GM12878 (cell line): ENCODE data around the gene RRAD. TPM values are rescaled to one million over a fixed set of nuclear protein-coding genes. Genes with fewer than 3 reads are reported as not detected.
"Not testable (repeated sequence)": the region's sequence is repeated elsewhere in the genome, so short reads cannot be mapped to it uniquely, and the experiment has no call there.

ENCODE experiments used
- ATAC-seq: fragments of 200-7000 bp; cut with Tn5 transposase; 3 replicates; pipeline ENCODE4 v1.9.1; 2020; ENCODE audit warnings: mild to moderate bottlenecking, moderate library complexity
- BruUV-seq: library from RNA; stranded (reverse); fragments of 400-500 nt; replicated peaks from 2 replicates; lab custom pipeline; 2021; lab: Mats Ljungman, UMichigan
- CTCF ChIA-PET: fragments of 300-600 bp; sonication (Branson Sonifier 250); formaldehyde crosslinking; extraction: SDS; loops from one replicate; lab custom pipeline; 2021; ENCODE audit warnings: inconsistent platforms; lab: Yijun Ruan, JAX
- POLR2A ChIA-PET: fragments of 350-600 bp; formaldehyde crosslinking; extraction: SDS; loops from one replicate; lab custom pipeline; 2021; ENCODE audit warnings: inconsistent platforms; lab: Charles Lee
- RAD21 ChIA-PET: fragments of 300-600 bp; sonication (Branson Sonifier 250); formaldehyde crosslinking; loops from one replicate; lab custom pipeline; 2023; ENCODE audit warnings: antibody characterized with exemption; ENCODE audit not compliant: unreplicated experiment; lab: Charles Lee
- SMC1A ChIA-PET: fragments of 300-600 bp; sonication (Branson Sonifier 250); formaldehyde crosslinking; loops from one replicate; lab custom pipeline; 2023; ENCODE audit not compliant: unreplicated experiment, uncharacterized antibody; lab: Charles Lee
- DNase-seq: peaks from one replicate; pipeline ENCODE4 v3.0.0-alpha.2; 2011; ENCODE audit warnings: low read depth, low spot score
- FAIRE-seq: peaks from 3 replicates; lab custom pipeline; 2011; peaks lifted over from hg19 to GRCh38; lab: Jason Lieb, UNC
- H2AFZ ChIP-seq: 2 replicates; pipeline ENCODE4 v1.6.0; 2011; ENCODE audit warnings: low read depth, low read length, control low read depth; ENCODE audit not compliant: control insufficient read depth
- H3K27ac ChIP-seq: 2 replicates; pipeline ENCODE4 v1.5.1; 2011; ENCODE audit warnings: control low read depth; ENCODE audit not compliant: control insufficient read depth, insufficient read depth
- H3K27me3 ChIP-seq, 2 experiments: replicated peaks in 1 of 2; 2 replicates each; pipeline versions ENCODE4 v1.6.0 to v1.6.1; 2011; ENCODE audit warnings: low read length in 1 of 2; ENCODE audit not compliant: control insufficient read depth in 2 of 2, insufficient read depth in 2 of 2
- H3K36me3 ChIP-seq, 2 experiments: 2 replicates each; pipeline ENCODE4 v1.5.1; 2011; ENCODE audit warnings: low read length in 1 of 2; ENCODE audit not compliant: control insufficient read depth in 2 of 2, insufficient read depth in 2 of 2
- H3K4me1 ChIP-seq: 2 replicates; pipeline ENCODE4 v1.6.1; 2011; ENCODE audit warnings: mild to moderate bottlenecking, low read length, moderate library complexity, mixed read lengths; ENCODE audit not compliant: control insufficient read depth, insufficient read depth
- H3K4me2 ChIP-seq: 2 replicates; pipeline ENCODE4 v1.6.0; 2011; ENCODE audit warnings: control low read depth; ENCODE audit not compliant: control insufficient read depth, insufficient read depth
- H3K4me3 ChIP-seq: fragments of 200-600 bp; sonication (generic); 2 replicates; pipeline ENCODE4 v1.5.1; 2016
- H3K79me2 ChIP-seq: 2 replicates; pipeline ENCODE4 v1.6.0; 2011; ENCODE audit warnings: low read length; ENCODE audit not compliant: control insufficient read depth, insufficient read depth
- H3K9ac ChIP-seq: 2 replicates; pipeline ENCODE4 v1.8.0; 2011; ENCODE audit warnings: low read length, control low read depth, mixed read lengths; ENCODE audit not compliant: control insufficient read depth, insufficient read depth
- H3K9me3 ChIP-seq: replicated peaks from 3 replicates; pipeline ENCODE4 v1.5.1; 2011; ENCODE audit warnings: mild to moderate bottlenecking, low read length; ENCODE audit not compliant: control insufficient read depth, insufficient read depth
- H4K20me1 ChIP-seq: 2 replicates; pipeline ENCODE4 v1.6.0; 2011; ENCODE audit not compliant: control insufficient read depth, insufficient read depth
- CBFB ChIP-seq: IDR thresholded peaks from 2 replicates; pipeline ENCODE4 v1.6.1; 2016; ENCODE audit warnings: antibody characterized with exemption, low read depth
- JUND ChIP-seq: IDR thresholded peaks from 2 replicates; pipeline ENCODE4 v1.6.1; 2012; ENCODE audit warnings: low read depth, mild to moderate bottlenecking, low read length, improper control_type of control experiment, moderate library complexity
- MEF2B ChIP-seq: fragments of 450-650 bp; IDR thresholded peaks from 2 replicates; pipeline ENCODE4 v1.6.1; 2018; ENCODE audit warnings: mild to moderate bottlenecking, moderate library complexity; ENCODE audit not compliant: partially characterized antibody, poor library complexity, severe bottlenecking
- NBN ChIP-seq: fragments of 450-650 bp; IDR thresholded peaks from 2 replicates; pipeline ENCODE4 v1.6.1; 2016
- RCOR1 ChIP-seq: conservative IDR thresholded peaks from 2 replicates; pipeline ENCODE4 v1.6.1; 2012; ENCODE audit warnings: low read depth, low read length, improper control_type of control experiment
- SPI1 ChIP-seq: IDR thresholded peaks from 2 replicates; pipeline ENCODE4 v1.6.1; 2011; ENCODE audit warnings: low read depth, mild to moderate bottlenecking, low read length, moderate library complexity, borderline replicate concordance; ENCODE audit not compliant: insufficient read depth
- TBL1XR1 ChIP-seq: IDR thresholded peaks from 2 replicates; pipeline ENCODE4 v1.6.1; 2012; ENCODE audit warnings: low read depth, low read length, improper control_type of control experiment
- TCF3 ChIP-seq: IDR thresholded peaks from 2 replicates; pipeline ENCODE4 v1.6.1; 2012; ENCODE audit warnings: low read depth, mild to moderate bottlenecking, low read length, borderline replicate concordance; ENCODE audit not compliant: insufficient read depth
- YY1 ChIP-seq: IDR thresholded peaks from 2 replicates; pipeline ENCODE4 v1.6.1; 2011; ENCODE audit warnings: low read depth, mild to moderate bottlenecking, low read length
- WGBS: methylation state at CpG from one replicate; pipeline ENCODE4 v1.1.6; 2016; ENCODE audit warnings: low lambda C conversion rate; ENCODE audit not compliant: insufficient replicate concordance, insufficient coverage; ENCODE audit errors: missing lambda C conversion rate; 5-methylcytosine and 5-hydroxymethylcytosine counted together
- in situ Hi-C: fragments of 300-500 bp; cut with MboI; formaldehyde crosslinking; loops from 9 replicates; pipeline ENCODE4 v1.14.3; 2018; ENCODE audit warnings: mixed read lengths
- intact Hi-C: fragments of 100-400 bp; cut with micrococcal nuclease; formaldehyde crosslinking; loops from one replicate; pipeline ENCODE4 v1.14.2; 2022; ENCODE audit not compliant: unreplicated experiment
- polyA plus RNA-seq, 11 experiments: library from polyadenylated mRNA; depleted of rRNA in 4 of 11; unstranded in 6 of 11; stranded (reverse) in 5 of 11; fragments of >200 nt; fragmentation: Nextera tagmentation in 4 of 11; fragmentation: Illumina TruSeq in 1 of 11; extraction: Ambion mirVana in 4 of 11; extraction: Trizol in 1 of 11; gene quantifications; 1 replicate in 1 of 11; 2 replicates in 10 of 11; pipeline versions ENCODE4 v1.2.1 to v1.2.3, GENCODE V29; 2011 to 2016; ENCODE audit warnings: inconsistent platforms in 2 of 11, missing spikeins in 2 of 11, low read depth in 1 of 11
- total RNA-seq, 4 experiments: library from RNA; depleted of rRNA in 3 of 4; stranded (reverse); fragments of >200 nt in 3 of 4; fragmentation: Illumina TruSeq in 1 of 4; extraction: Trizol in 1 of 4; gene quantifications; 2 replicates each; pipeline versions ENCODE4 v1.2.1 to v1.2.3, GENCODE V29; 2013 to 2021
- TF ChIP-seq, protein P1 (sequence below): fragments of 450-650 bp; formaldehyde crosslinking; IDR thresholded peaks from 2 replicates; pipeline ENCODE4 v1.5.0; 2022; ENCODE audit warnings: mild to moderate bottlenecking, missing genetic modification characterization

RRAD gene
- total and polyA plus RNA-seq, 10 of the 15 experiments (the other 5 are each of a cell fraction or from before 2014, with no cell fraction given): 0.11 to 8.5 (median 2.8) TPM

DNA sequence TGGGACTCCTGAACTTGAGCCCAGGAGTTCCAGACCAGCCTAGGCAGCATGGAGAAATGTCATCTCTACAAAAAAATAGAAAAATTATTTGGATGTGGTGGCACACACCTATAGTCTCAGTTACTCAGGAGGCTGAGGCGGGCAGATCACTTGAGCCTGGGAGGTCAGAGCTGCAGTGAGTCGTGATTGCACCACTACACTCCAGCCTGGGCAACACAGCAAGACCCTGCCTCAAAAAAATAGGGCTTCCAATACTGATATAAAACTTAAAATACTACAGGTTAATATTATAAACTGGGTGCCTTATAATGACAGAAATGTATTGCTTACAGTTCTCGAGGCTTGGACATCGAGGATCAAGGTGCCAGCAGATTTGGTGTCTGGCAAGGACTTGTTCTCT is 20.6 kb upstream of the RRAD start (continued):
- TF ChIP-seq, protein P1, sequence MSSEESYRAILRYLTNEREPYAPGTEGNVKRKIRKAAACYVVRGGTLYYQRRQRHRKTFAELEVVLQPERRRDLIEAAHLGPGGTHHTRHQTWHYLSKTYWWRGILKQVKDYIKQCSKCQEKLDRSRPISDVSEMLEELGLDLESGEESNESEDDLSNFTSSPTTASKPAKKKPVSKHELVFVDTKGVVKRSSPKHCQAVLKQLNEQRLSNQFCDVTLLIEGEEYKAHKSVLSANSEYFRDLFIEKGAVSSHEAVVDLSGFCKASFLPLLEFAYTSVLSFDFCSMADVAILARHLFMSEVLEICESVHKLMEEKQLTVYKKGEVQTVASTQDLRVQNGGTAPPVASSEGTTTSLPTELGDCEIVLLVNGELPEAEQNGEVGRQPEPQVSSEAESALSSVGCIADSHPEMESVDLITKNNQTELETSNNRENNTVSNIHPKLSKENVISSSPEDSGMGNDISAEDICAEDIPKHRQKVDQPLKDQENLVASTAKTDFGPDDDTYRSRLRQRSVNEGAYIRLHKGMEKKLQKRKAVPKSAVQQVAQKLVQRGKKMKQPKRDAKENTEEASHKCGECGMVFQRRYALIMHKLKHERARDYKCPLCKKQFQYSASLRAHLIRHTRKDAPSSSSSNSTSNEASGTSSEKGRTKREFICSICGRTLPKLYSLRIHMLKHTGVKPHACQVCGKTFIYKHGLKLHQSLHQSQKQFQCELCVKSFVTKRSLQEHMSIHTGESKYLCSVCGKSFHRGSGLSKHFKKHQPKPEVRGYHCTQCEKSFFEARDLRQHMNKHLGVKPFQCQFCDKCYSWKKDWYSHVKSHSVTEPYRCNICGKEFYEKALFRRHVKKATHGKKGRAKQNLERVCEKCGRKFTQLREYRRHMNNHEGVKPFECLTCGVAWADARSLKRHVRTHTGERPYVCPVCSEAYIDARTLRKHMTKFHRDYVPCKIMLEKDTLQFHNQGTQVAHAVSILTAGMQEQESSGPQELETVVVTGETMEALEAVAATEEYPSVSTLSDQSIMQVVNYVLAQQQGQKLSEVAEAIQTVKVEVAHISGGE (CRISPR knock-in tag): no peak
- TF ChIP-seq TBL1XR1 (no peak), RCOR1 (no peak), NBN (no peak), JUND (no peak), TCF3 (no peak), CBFB (no peak), MEF2B (no peak), SPI1 (no peak), YY1 (no peak)

DNA sequence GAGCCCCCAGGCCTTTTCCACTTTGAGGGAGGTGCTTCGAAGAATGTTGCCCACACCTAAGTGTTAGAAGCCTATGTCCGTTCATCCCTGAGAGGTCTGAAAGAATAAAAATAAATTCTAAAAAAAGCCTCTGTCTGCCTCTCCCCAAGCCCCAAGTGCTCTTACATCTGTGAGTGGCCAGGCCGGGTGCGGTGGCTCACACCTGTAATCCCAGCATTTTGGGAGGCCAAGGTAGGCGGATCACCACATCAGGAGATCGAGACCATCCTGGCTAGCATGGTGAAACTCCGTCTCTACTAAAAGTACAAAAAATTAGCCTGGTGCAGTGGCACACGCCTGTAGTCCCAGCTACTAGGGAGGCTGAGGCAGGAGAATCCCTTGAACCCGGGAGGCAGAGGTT is 19.6 kb upstream of the RRAD start:
- H3K79me2 ChIP-seq, FAIRE-seq, H3K9me3 ChIP-seq, BruUV-seq, RAD21 ChIA-PET, H3K27me3 ChIP-seq, H4K20me1 ChIP-seq, H3K4me3 ChIP-seq, H3K4me2 ChIP-seq, in situ Hi-C loops, H3K9ac ChIP-seq, H3K36me3 ChIP-seq, ATAC-seq, H2AFZ ChIP-seq, intact Hi-C loops, DNase-seq, POLR2A ChIA-PET, H3K27ac ChIP-seq: not testable (repeated sequence)
- CTCF ChIA-PET: interaction anchor here (1.1 kb wide), 1 partner anchor 50 kb away, joined by 3 read pairs; no protein-coding TSS in a partner anchor
- peaks cover 13% of the 10 kb centered on the region for H3K4me1 ChIP-seq
- SMC1A ChIA-PET: interaction anchor here (1.2 kb wide), 1 partner anchor 14 kb away, joined by 4 read pairs; no protein-coding TSS in a partner anchor
- WGBS: 93% methylated on average over 9 of the region's 9 CpGs
